Mucosa of descending colon (tissue), 3 donors: ENCODE results near the gene PDCD1. TPM values are rescaled to one million over a fixed set of nuclear protein-coding genes. Genes with fewer than 3 reads are reported as not detected.
A peak's percentile ranks its signal among the peaks of the same experiment; 100 is the strongest.

Experiments used
- ATAC-seq: fragments of 200-7000 bp; cut with Tn5 transposase; one replicate; pipeline ENCODE4 v1.9.1; 2020; ENCODE audit warnings: mild to moderate bottlenecking, moderate library complexity
- DNase-seq, 3 donors: peaks; one replicate each; pipeline ENCODE4 v3.0.0-alpha.2; 2020
- H3K36me3 ChIP-seq: fragments of 200-600 bp; one replicate; pipeline ENCODE4 v1.8.0; 2021; ENCODE audit warnings: low read depth, mild to moderate bottlenecking
- H3K4me1 ChIP-seq: fragments of 200-600 bp; one replicate; pipeline ENCODE4 v1.8.0; 2021; ENCODE audit warnings: low read depth, mild to moderate bottlenecking
- H3K4me3 ChIP-seq: fragments of 200-600 bp; one replicate; pipeline ENCODE4 v1.8.0; 2021; ENCODE audit warnings: mild to moderate bottlenecking
- H3K9me3 ChIP-seq: fragments of 200-600 bp; one replicate; pipeline ENCODE4 v1.8.0; 2021; ENCODE audit warnings: mild to moderate bottlenecking
- CTCF ChIP-seq: fragments of 200-600 bp; IDR thresholded peaks from one replicate; pipeline ENCODE4 v1.8.0; 2022; ENCODE audit warnings: antibody characterized with exemption, mild to moderate bottlenecking
- intact Hi-C, 2 donors: fragments of 100-400 bp; cut with DNase I in 1 of 2; cut with micrococcal nuclease in 1 of 2; formaldehyde crosslinking; loops; one replicate each; pipeline versions ENCODE4 v1.11.0 to v1.11.1; 2022; cut with DNase I, micrococcal nuclease
- total RNA-seq, 3 donors: library from RNA; stranded (reverse); fragmentation: NEBNext Ultra II Directional in 2 of 3; extraction: Animal tissue kit (Norgen Biotek cat#: 25700) in 2 of 3; gene quantifications; one replicate each; pipeline versions ENCODE4 v1.2.1 to v1.2.4, GENCODE V29; 2021 to 2023
- donor health status: DM: no; HTN: no; CAD: no; lungs with moderate emphysema.
- donor health status: DM: no; HTN: no; CAD: no.
- donor health status: DM: no; HTN: yes; CAD: no.

Gene PDCD1
- total RNA-seq, 3 donors from 2014 or later, result 0.13 to 0.70 TPM; not detected in 1

DNA sequence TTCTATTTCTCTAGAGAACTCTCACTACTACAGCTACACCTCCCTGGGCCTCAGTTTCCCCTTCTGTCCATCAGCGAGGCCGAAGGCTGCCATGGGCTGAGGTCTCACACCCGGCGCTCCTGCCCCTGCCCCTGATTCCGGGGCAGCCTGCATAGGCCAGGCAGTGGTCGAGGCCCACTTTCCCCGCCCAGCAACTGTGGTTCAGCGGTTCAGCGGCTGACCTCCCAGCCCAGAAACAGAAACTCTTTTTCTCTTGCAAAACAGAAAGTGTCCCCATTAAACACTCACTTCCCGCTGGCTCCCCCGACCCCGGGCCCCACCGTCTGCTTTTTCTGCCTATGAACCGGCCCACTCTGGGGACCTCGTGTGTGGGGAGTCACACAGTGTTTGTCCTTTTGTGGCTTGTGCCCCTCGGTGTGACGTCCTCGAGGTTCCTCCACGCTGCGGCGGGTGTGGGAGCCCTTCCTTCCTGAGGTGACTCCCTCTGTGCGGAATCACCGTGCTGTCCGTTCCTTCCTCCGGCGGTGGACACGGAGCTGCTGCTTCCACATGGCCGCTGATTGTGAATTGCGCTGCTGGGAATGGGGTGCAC, 16.0 kb downstream of the PDCD1 start:
- Histone ChIP-seq H3K4me1 (peaks cover 6% of the 10 kb centered on the region), H3K9me3 (no peaks in the 10 kb centered on the region), H3K4me3 (no peak overlapping the region), H3K36me3 (no peaks in the 10 kb centered on the region)
- intact Hi-C loops, result no loop called here
- no peak for TF ChIP-seq CTCF
- peak; percentile 32 for ATAC-seq
- peak; percentile 37 to 74 (median 58) for DNase-seq

DNA sequence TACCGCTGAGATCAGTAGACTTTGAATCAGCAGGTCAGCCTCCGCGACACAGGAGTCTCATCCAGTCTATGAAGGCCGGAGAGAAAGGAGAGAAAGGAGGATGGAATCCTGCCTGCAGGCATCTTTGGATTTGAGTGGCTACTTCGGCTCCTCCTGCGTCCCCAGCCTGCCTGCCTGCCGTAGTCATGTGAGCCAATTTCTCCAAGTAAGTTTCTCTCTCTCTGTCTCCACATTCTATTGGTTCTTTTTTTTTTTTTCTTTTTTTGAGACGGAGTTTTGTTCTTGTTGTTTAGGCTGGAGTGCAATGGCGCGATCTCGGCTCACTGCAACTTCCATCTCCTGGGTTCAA, 16.7 kb downstream of the PDCD1 start:
- TF ChIP-seq CTCF, result no peak
- H3K4me3 ChIP-seq, result no peak overlapping the region
- intact Hi-C loops, result no loop called here
- no peak for ATAC-seq
- H3K9me3 ChIP-seq, result no peaks in the 10 kb centered on the region
- DNase-seq, result no peak
- peaks cover 6% of the 10 kb centered on the region for H3K4me1 ChIP-seq
- H3K36me3 ChIP-seq, result no peaks in the 10 kb centered on the region

DNA sequence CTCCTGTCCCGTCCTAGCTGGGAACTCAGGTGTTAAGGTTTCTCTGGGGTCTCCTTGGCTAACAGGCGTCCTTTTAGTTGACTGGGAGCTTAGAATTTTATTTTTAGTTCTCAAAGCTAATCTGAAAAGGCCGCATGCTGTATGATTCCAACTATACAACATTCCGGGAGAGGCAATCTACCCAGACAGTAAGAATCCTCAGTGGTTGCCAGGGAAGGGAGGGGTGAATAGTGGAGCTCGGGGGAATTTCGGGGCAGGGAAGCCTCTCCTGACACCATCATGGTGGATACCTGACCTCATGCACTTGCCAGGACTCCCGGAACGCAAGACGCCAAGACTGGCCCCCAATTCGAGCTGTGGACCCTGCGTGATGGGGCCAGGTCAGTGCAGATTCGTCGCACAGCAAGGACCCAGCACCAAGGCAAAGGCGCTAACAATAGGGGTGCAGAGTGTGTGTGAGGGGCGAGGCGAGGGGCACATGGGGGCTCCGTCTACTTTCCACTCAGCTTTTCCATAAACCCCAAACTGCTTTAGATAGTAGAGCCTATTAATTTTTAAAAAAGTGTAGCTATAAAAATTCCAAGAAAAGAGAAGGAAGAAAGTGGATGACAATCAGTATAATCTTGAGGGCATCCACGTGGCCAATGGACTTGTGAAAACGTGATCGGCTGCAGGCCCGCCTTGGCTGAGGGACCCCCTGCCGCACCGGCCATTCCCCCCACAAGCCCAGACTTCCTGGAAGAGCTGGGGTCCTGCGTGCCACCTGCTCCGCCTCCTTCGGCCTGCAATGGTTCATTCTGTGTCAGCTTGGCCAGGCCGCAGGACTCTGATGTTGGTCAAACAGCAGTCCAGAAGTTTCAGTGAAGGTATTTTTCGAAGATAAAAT, 17.3 kb downstream of the PDCD1 start:
- ATAC-seq (no peak), DNase-seq (peak in 1 of 3 donors; percentile 22)
- H3K9me3 ChIP-seq, result no peaks in the 10 kb centered on the region
- peaks cover 6% of the 10 kb centered on the region for H3K4me1 ChIP-seq
- intact Hi-C loops, result no loop called here
- no peaks in the 10 kb centered on the region for H3K36me3 ChIP-seq
- H3K4me3 ChIP-seq, result no peak overlapping the region
- no peak for TF ChIP-seq CTCF

DNA sequence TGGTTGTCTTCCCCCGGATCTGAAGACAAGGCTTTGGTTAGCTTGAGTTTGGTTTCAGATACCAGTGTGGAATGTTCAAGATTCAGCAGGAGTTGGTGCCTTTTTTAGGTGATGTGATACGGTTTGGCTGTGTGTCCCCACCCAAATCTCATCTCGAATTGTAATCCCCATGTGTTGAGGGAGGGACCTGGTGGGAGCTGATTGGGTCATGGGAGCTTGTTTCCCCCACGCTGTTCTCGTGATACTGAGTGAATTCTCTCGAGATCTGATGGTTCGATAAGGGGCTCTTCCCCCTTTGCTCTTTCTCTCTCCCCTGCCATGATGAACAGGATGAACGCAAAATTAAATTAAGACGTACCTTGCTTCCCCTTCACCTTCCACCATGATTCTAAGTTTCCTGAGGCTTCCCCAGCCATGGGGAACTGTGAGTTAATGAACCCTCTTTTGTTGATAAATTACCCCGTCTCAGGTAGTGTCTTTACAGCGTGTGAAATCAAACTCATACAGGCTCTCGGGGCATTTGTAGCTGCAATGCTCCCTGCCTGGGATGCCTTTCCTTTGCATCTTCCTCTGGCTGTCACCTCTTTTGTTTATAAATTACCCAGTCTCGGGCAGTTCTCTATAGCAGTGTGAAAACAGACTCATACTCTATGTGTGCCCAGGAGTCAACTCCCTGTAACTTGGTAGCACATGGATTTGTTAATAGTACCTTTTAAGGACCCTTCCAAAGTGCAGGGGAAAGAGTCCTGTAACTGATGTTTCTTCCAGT, 21.3 kb downstream of the PDCD1 start:
- ATAC-seq, result no peak
- no peak for TF ChIP-seq CTCF
- no peak for DNase-seq
- Histone ChIP-seq H3K4me1 (no peaks in the 10 kb centered on the region), H3K4me3 (no peak overlapping the region), H3K36me3 (no peaks in the 10 kb centered on the region), H3K9me3 (no peaks in the 10 kb centered on the region)
- intact Hi-C loops, result no loop called here

GRCh38 chr2:241836292-241836691, 22.4 kb downstream of the PDCD1 start:
- no peak for TF ChIP-seq CTCF
- H3K36me3 ChIP-seq, result no peaks in the 10 kb centered on the region
- ATAC-seq (no peak), DNase-seq (no peak)
- H3K4me1 ChIP-seq, result no peaks in the 10 kb centered on the region
- no peak overlapping the region for H3K4me3 ChIP-seq
- intact Hi-C loops, result no loop called here
- no peaks in the 10 kb centered on the region for H3K9me3 ChIP-seq
